ENCODE data around the gene NXN. TPM values are rescaled to one million over a fixed set of nuclear protein-coding genes. Genes with fewer than 3 reads are reported as not detected.
A peak's percentile ranks its signal among the peaks of the same experiment; 100 is the strongest.

The NXN gene
- total and polyA plus RNA-seq, 4 experiments from 2014 or later, result 0.55 to 2.7 (median 1.9) TPM

- POLR2A ChIA-PET (ENCODE audit: partially characterized antibody), result no interaction called here
- peaks cover 0 to 3% (median 1%) of the 10 kb centered on the region in 4 donors for H3K4me1 Mint-ChIP-seq
- no peaks in the 10 kb centered on the region for H3K9me3 Mint-ChIP-seq
- H3K27me3 ChIP-seq (ENCODE audit: insufficient read depth, low read length), result no peaks in the 10 kb centered on the region
- H3K27ac ChIP-seq (ENCODE audit: low read depth, low read length), result no peak overlapping the region
- no peak overlapping the region for H3K4me3 Mint-ChIP-seq
- intact Hi-C loops (cut with micrococcal nuclease), result no loop called here
- H3K27ac Mint-ChIP-seq, result no peak overlapping the region
- no peaks in the 10 kb centered on the region for H3K9me3 ChIP-seq (ENCODE audit: control insufficient read depth in 1 of 2, low read length in 2 of 2)
- DNase-seq, result no peak
- no peaks in the 10 kb centered on the region for H3K36me3 Mint-ChIP-seq
- no peak overlapping the region for H3K4me3 ChIP-seq (ENCODE audit: low read length in 2 of 2)
- peaks cover 19 to 24% of the 10 kb centered on the region in 2 donors for H3K27me3 Mint-ChIP-seq
- H3K36me3 ChIP-seq (ENCODE audit: insufficient read depth, low read length), result no peaks in the 10 kb centered on the region
- no peaks in the 10 kb centered on the region for H3K4me1 ChIP-seq (ENCODE audit: insufficient read depth, low read length)
- CTCF ChIA-PET (ENCODE audit: partially characterized antibody), result no interaction called here
These were observed 82.5 kb downstream of the NXN start for GRCh38 chr17:896953-897661.

GRCh38 chr17:896454-896853 lies 83.1 kb downstream of the NXN start:
- H3K4me1 ChIP-seq (ENCODE audit: insufficient read depth, low read length), result no peaks in the 10 kb centered on the region
- H3K27me3 Mint-ChIP-seq, result peaks cover 17 to 22% of the 10 kb centered on the region in 2 donors
- no peak overlapping the region for H3K4me3 Mint-ChIP-seq
- peaks cover 0 to 3% (median 1%) of the 10 kb centered on the region in 4 donors for H3K4me1 Mint-ChIP-seq
- H3K36me3 ChIP-seq (ENCODE audit: insufficient read depth, low read length), result no peaks in the 10 kb centered on the region
- H3K36me3 Mint-ChIP-seq, result no peaks in the 10 kb centered on the region
- POLR2A ChIA-PET (ENCODE audit: partially characterized antibody), result no interaction called here
- no peaks in the 10 kb centered on the region for H3K9me3 Mint-ChIP-seq
- H3K27me3 ChIP-seq (ENCODE audit: insufficient read depth, low read length), result no peaks in the 10 kb centered on the region
- H3K9me3 ChIP-seq (ENCODE audit: control insufficient read depth in 1 of 2, low read length in 2 of 2), result no peaks in the 10 kb centered on the region
- CTCF ChIA-PET (ENCODE audit: partially characterized antibody), result no interaction called here
- no peak overlapping the region for H3K4me3 ChIP-seq (ENCODE audit: low read length in 2 of 2)
- no peak overlapping the region for H3K27ac Mint-ChIP-seq
- intact Hi-C loops (cut with micrococcal nuclease), result no loop called here
- no peak for DNase-seq
- H3K27ac ChIP-seq (ENCODE audit: low read depth, low read length), result no peak overlapping the region

GRCh38 chr17:892958-893357 lies 86.6 kb downstream of the NXN start:
- Mint-ChIP-seq H3K4me1 (peaks cover 4 to 10% (median 7%) of the 10 kb centered on the region in 4 donors), H3K36me3 (no peaks in the 10 kb centered on the region), H3K4me3 (no peak overlapping the region), H3K27me3 (peaks cover 19 to 28% of the 10 kb centered on the region in 2 donors), H3K27ac (no peak overlapping the region), H3K9me3 (no peaks in the 10 kb centered on the region)
- Histone ChIP-seq H3K4me3 (ENCODE audit: low read length in 2 of 2) (no peak overlapping the region), H3K27ac (ENCODE audit: low read depth, low read length) (no peak overlapping the region), H3K36me3 (ENCODE audit: insufficient read depth, low read length) (no peaks in the 10 kb centered on the region), H3K9me3 (ENCODE audit: control insufficient read depth in 1 of 2, low read length in 2 of 2) (no peaks in the 10 kb centered on the region), H3K4me1 (ENCODE audit: insufficient read depth, low read length) (peaks cover 13% of the 10 kb centered on the region), H3K27me3 (ENCODE audit: insufficient read depth, low read length) (no peaks in the 10 kb centered on the region)
- intact Hi-C loops (cut with micrococcal nuclease), result no loop called here
- no peak for DNase-seq
- CTCF ChIA-PET (ENCODE audit: partially characterized antibody), result no interaction called here
- POLR2A ChIA-PET (ENCODE audit: partially characterized antibody), result no interaction called here

- peaks cover 2 to 10% (median 6%) of the 10 kb centered on the region in 4 donors for H3K4me1 Mint-ChIP-seq
- ChIA-PET CTCF (ENCODE audit: partially characterized antibody) (interaction anchor here (1.8 kb wide), 1 partner anchor 10 kb away, joined by 4 read pairs; no protein-coding TSS in a partner anchor), POLR2A (ENCODE audit: partially characterized antibody) (no interaction called here)
- H3K4me3 Mint-ChIP-seq, result peak overlapping the region in 4 of 8 donors; percentile 9 to 68 (median 53)
- H3K27me3 Mint-ChIP-seq, result peaks cover 13 to 21% of the 10 kb centered on the region in 2 donors
- H3K27ac ChIP-seq (ENCODE audit: low read depth, low read length), result no peak overlapping the region
- peak overlapping the region in 1 of 7 donors; percentile 24 for H3K27ac Mint-ChIP-seq
- H3K9me3 ChIP-seq (ENCODE audit: control insufficient read depth in 1 of 2, low read length in 2 of 2), result no peaks in the 10 kb centered on the region
- H3K36me3 Mint-ChIP-seq, result no peaks in the 10 kb centered on the region
- peaks cover 13% of the 10 kb centered on the region for H3K4me1 ChIP-seq (ENCODE audit: insufficient read depth, low read length)
- no peaks in the 10 kb centered on the region for H3K9me3 Mint-ChIP-seq
- intact Hi-C loops (cut with micrococcal nuclease), result no loop called here
- no peaks in the 10 kb centered on the region for H3K27me3 ChIP-seq (ENCODE audit: insufficient read depth, low read length)
- peak in 2 of 5 donors; percentile 9 to 22 for DNase-seq
- no peak overlapping the region for H3K4me3 ChIP-seq (ENCODE audit: low read length in 2 of 2)
- H3K36me3 ChIP-seq (ENCODE audit: insufficient read depth, low read length), result no peaks in the 10 kb centered on the region
These were observed 90.6 kb downstream of the NXN start for GRCh38 chr17:888998-889441.

GRCh38 chr17:887551-888209 lies 91.9 kb downstream of the NXN start:
- ChIA-PET POLR2A (ENCODE audit: partially characterized antibody) (no interaction called here), CTCF (ENCODE audit: partially characterized antibody) (interaction anchor here (1.8 kb wide), 1 partner anchor 8 kb away, joined by 4 read pairs; no protein-coding TSS in a partner anchor)
- no peak for DNase-seq
- H3K4me3 Mint-ChIP-seq, result no peak overlapping the region
- H3K9me3 ChIP-seq (ENCODE audit: control insufficient read depth in 1 of 2, low read length in 2 of 2), result no peaks in the 10 kb centered on the region
- no peaks in the 10 kb centered on the region for H3K36me3 Mint-ChIP-seq
- intact Hi-C loops (cut with micrococcal nuclease), result no loop called here
- H3K9me3 Mint-ChIP-seq, result no peaks in the 10 kb centered on the region
- peaks cover 13% of the 10 kb centered on the region for H3K4me1 ChIP-seq (ENCODE audit: insufficient read depth, low read length)
- no peak overlapping the region for H3K27ac Mint-ChIP-seq
- H3K4me3 ChIP-seq (ENCODE audit: low read length in 2 of 2), result no peak overlapping the region
- no peaks in the 10 kb centered on the region for H3K36me3 ChIP-seq (ENCODE audit: insufficient read depth, low read length)
- H3K27me3 ChIP-seq (ENCODE audit: insufficient read depth, low read length), result no peaks in the 10 kb centered on the region
- H3K27ac ChIP-seq (ENCODE audit: low read depth, low read length), result no peak overlapping the region
- H3K4me1 Mint-ChIP-seq, result peaks cover 2 to 10% (median 6%) of the 10 kb centered on the region in 4 donors
- peaks cover 15 to 24% of the 10 kb centered on the region in 2 donors for H3K27me3 Mint-ChIP-seq

GRCh38 chr17:885971-886571 lies 93.5 kb downstream of the NXN start:
- no peaks in the 10 kb centered on the region for H3K27me3 ChIP-seq (ENCODE audit: insufficient read depth, low read length)
- Mint-ChIP-seq H3K36me3 (no peaks in the 10 kb centered on the region), H3K4me3 (no peak overlapping the region), H3K9me3 (no peaks in the 10 kb centered on the region), H3K27ac (no peak overlapping the region), H3K27me3 (peaks cover 13 to 21% of the 10 kb centered on the region in 2 donors), H3K4me1 (peaks cover 2 to 10% (median 6%) of the 10 kb centered on the region in 4 donors)
- H3K27ac ChIP-seq (ENCODE audit: low read depth, low read length), result no peak overlapping the region
- no peak overlapping the region for H3K4me3 ChIP-seq (ENCODE audit: low read length in 2 of 2)
- H3K4me1 ChIP-seq (ENCODE audit: insufficient read depth, low read length), result peaks cover 13% of the 10 kb centered on the region
- POLR2A ChIA-PET (ENCODE audit: partially characterized antibody), result no interaction called here
- no peak for DNase-seq
- no peaks in the 10 kb centered on the region for H3K9me3 ChIP-seq (ENCODE audit: control insufficient read depth in 1 of 2, low read length in 2 of 2)
- no peaks in the 10 kb centered on the region for H3K36me3 ChIP-seq (ENCODE audit: insufficient read depth, low read length)
- intact Hi-C loops (cut with micrococcal nuclease), result no loop called here
- CTCF ChIA-PET (ENCODE audit: partially characterized antibody), result interaction anchor here (0.7 kb wide), 1 partner anchor 115 kb away, joined by 3 read pairs; no protein-coding TSS in a partner anchor

- intact Hi-C loops (cut with micrococcal nuclease), result no loop called here
- POLR2A ChIA-PET (ENCODE audit: partially characterized antibody), result interaction anchor here (1.0 kb wide), 1 partner anchor 97 kb away, joined by 3 read pairs; no protein-coding TSS in a partner anchor
- H3K27ac Mint-ChIP-seq, result no peak overlapping the region
These were observed 96.0 kb downstream of the NXN start for GRCh38 chr17:883586-883962.

More at GRCh38 chr17:883586-883962, 96.0 kb downstream of the NXN start:
- Mint-ChIP-seq H3K4me1 (peaks cover 3 to 6% (median 4%) of the 10 kb centered on the region in 4 donors), H3K4me3 (no peak overlapping the region), H3K9me3 (no peaks in the 10 kb centered on the region), H3K27me3 (peaks cover 7 to 16% of the 10 kb centered on the region in 2 donors), H3K36me3 (no peaks in the 10 kb centered on the region)
- CTCF ChIA-PET (ENCODE audit: partially characterized antibody), result interaction anchor here (0.7 to 1.4 kb wide), 3 partner anchors 13 to 183 kb away, joined by 3 to 8 read pairs (median 3); no protein-coding TSS in a partner anchor
- Histone ChIP-seq H3K9me3 (ENCODE audit: control insufficient read depth in 1 of 2, low read length in 2 of 2) (no peaks in the 10 kb centered on the region), H3K27ac (ENCODE audit: low read depth, low read length) (no peak overlapping the region), H3K27me3 (ENCODE audit: insufficient read depth, low read length) (no peaks in the 10 kb centered on the region), H3K4me3 (ENCODE audit: low read length in 2 of 2) (no peak overlapping the region), H3K4me1 (ENCODE audit: insufficient read depth, low read length) (peaks cover 6% of the 10 kb centered on the region), H3K36me3 (ENCODE audit: insufficient read depth, low read length) (no peaks in the 10 kb centered on the region)
- DNase-seq, result no peak
